Measurements from ENCODE around the gene SAV1.

Gene SAV1

DNA sequence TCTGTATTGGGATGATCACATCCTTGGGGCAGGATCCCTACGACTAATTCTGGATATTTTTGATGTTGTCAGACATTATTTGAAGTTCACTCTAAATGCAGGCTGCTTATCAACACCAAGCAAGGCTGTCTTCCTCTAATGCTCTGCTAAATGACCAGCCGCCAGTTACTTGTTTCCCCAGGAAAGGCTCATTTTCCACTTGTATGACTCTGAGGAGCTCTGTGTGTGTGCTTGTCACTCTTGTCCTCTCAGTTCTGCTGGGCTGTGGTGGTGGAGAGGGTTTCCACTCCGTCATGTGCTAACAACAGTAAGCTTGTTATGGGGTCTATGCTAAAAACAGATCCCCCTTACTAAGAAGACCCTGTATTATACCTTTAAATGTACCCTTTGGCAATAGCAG, 66.1 kb downstream of the SAV1 start:
- TF ChIP-seq POLR2AphosphoS5 (IDR thresholded peaks at IDR 0.05; ENCODE audit: low read depth, low read length) (no peak), TAF1 (IDR thresholded peaks at IDR 0.05; ENCODE audit: borderline replicate concordance, insufficient read depth, low read length) (no peak), FOXP2 (optimal IDR thresholded peaks at IDR 0.05; ENCODE audit: borderline replicate concordance, extremely low read depth, extremely low read length, insufficient read depth) (no peak), SIN3A (IDR thresholded peaks at IDR 0.05; ENCODE audit: borderline replicate concordance, insufficient read depth, low read length) (no peak)
- TF ChIP-seq, protein P1, sequence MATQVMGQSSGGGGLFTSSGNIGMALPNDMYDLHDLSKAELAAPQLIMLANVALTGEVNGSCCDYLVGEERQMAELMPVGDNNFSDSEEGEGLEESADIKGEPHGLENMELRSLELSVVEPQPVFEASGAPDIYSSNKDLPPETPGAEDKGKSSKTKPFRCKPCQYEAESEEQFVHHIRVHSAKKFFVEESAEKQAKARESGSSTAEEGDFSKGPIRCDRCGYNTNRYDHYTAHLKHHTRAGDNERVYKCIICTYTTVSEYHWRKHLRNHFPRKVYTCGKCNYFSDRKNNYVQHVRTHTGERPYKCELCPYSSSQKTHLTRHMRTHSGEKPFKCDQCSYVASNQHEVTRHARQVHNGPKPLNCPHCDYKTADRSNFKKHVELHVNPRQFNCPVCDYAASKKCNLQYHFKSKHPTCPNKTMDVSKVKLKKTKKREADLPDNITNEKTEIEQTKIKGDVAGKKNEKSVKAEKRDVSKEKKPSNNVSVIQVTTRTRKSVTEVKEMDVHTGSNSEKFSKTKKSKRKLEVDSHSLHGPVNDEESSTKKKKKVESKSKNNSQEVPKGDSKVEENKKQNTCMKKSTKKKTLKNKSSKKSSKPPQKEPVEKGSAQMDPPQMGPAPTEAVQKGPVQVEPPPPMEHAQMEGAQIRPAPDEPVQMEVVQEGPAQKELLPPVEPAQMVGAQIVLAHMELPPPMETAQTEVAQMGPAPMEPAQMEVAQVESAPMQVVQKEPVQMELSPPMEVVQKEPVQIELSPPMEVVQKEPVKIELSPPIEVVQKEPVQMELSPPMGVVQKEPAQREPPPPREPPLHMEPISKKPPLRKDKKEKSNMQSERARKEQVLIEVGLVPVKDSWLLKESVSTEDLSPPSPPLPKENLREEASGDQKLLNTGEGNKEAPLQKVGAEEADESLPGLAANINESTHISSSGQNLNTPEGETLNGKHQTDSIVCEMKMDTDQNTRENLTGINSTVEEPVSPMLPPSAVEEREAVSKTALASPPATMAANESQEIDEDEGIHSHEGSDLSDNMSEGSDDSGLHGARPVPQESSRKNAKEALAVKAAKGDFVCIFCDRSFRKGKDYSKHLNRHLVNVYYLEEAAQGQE (IDR thresholded peaks at IDR 0.05; ENCODE audit: insufficient read depth in 1 of 2, low read depth in 2 of 2, low read length in 2 of 2): no peak

DNA sequence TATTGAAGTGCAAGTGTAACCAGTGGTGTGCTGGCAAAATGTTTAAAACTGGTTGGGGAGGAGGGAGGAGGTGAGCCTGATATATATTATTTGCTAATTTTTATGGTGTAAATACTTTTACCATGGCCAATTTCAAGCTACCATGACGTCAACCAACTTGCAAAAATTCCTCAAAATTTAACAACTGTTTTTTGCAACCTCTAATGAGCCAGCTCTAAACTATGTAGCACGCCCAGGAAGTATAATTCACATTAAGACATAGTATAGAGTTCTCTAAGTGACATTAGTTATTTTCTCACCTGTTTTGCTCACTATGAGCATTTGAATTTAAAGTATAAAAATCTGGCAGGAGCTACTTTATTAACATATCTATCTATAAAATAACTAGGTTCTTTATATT, 66.7 kb downstream of the SAV1 start:
- TF ChIP-seq TAF1 (IDR thresholded peaks at IDR 0.05; ENCODE audit: borderline replicate concordance, insufficient read depth, low read length) (no peak), SIN3A (IDR thresholded peaks at IDR 0.05; ENCODE audit: borderline replicate concordance, insufficient read depth, low read length) (no peak), POLR2AphosphoS5 (IDR thresholded peaks at IDR 0.05; ENCODE audit: low read depth, low read length) (no peak), FOXP2 (optimal IDR thresholded peaks at IDR 0.05; ENCODE audit: borderline replicate concordance, extremely low read depth, extremely low read length, insufficient read depth) (no peak)
- TF ChIP-seq, protein P1 (IDR thresholded peaks at IDR 0.05; ENCODE audit: insufficient read depth in 1 of 2, low read depth in 2 of 2, low read length in 2 of 2): no peak

DNA sequence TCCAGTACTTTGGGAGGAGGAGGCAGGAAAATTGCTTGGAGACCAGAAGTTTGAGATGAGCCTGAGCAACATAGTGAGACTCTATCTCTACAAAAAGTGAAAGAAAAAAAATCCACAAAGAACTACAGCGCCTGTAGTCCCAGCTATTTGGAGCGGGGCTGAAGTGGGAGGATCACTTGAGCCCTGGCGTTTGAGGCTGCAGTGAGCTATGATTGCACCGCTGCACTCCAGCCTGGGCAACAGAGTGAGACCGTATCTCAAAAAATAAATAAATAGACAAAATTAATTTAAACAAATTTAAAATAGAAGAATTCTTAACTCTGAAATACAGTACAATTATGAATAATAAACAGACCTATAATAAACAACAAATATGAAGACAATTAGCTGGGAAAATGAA, 67.3 kb downstream of the SAV1 start:
- no peak for TF ChIP-seq TAF1 (IDR thresholded peaks at IDR 0.05; ENCODE audit: borderline replicate concordance, insufficient read depth, low read length)

DNA sequence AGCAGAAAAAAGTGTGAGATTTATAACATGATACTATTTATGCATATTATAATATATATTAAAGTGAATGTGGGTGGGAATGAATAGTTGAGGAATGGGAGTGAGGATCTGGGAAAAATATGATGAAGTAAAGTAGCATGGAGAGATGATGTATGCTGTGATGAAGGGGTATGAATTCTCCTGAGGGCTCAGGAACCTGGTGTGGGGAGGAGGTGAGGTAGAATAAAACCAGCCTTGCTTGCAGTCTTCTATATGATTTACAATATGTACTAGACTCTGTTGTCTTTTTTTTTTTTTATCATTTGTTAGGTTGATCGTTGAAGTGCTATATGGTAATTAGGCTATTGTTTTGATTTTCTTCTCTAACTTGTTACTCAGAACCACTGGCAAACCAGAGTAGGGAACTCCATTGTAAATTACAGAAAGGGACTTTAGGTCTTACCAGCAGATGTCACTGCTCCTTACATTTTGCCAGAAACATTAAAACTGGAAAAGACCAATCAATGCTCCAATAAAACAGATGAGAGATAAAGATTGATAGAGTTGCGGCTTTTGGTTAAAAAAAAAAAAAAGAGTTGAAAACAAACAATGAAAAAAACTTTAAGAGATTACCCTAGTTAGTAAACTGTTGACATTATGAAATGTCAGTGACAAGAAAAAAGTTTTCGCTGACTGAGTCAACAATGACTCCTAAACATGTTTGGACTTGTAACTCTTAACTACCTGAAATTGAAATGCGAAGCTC, 68.2 kb downstream of the SAV1 start:
- TF ChIP-seq SIN3A (IDR thresholded peaks at IDR 0.05; ENCODE audit: borderline replicate concordance, insufficient read depth, low read length): no peak
- no peak for TF ChIP-seq FOXP2 (optimal IDR thresholded peaks at IDR 0.05; ENCODE audit: borderline replicate concordance, extremely low read depth, extremely low read length, insufficient read depth)
- no peak for TF ChIP-seq POLR2AphosphoS5 (IDR thresholded peaks at IDR 0.05; ENCODE audit: low read depth, low read length)
- TF ChIP-seq TAF1 (IDR thresholded peaks at IDR 0.05; ENCODE audit: borderline replicate concordance, insufficient read depth, low read length): no peak
- TF ChIP-seq, protein P1 (IDR thresholded peaks at IDR 0.05; ENCODE audit: insufficient read depth in 1 of 2, low read depth in 2 of 2, low read length in 2 of 2): no peak

DNA sequence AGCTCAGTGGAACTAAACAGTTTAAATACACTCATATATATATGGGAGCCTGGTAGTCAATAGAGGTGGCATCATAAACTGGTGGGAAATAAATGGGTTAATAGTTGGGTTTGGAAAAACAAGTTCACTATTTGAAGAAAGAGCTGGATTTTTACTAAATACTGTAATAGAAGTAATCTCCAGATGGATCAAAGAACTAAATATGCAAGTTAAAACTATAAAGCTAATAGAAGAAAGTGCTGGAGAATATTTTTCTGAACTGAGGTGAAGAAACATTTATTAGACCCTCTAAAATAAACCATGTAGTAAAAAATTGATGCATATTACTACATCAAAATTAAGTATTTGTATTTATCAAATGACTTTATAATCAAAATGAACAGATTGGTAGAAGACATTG, 69.3 kb downstream of the SAV1 start:
- TF ChIP-seq, protein P1 (IDR thresholded peaks at IDR 0.05; ENCODE audit: insufficient read depth in 1 of 2, low read depth in 2 of 2, low read length in 2 of 2): no peak
- TF ChIP-seq FOXP2 (optimal IDR thresholded peaks at IDR 0.05; ENCODE audit: borderline replicate concordance, extremely low read depth, extremely low read length, insufficient read depth): no peak
- TF ChIP-seq SIN3A (IDR thresholded peaks at IDR 0.05; ENCODE audit: borderline replicate concordance, insufficient read depth, low read length): no peak
- no peak for TF ChIP-seq POLR2AphosphoS5 (IDR thresholded peaks at IDR 0.05; ENCODE audit: low read depth, low read length)
- TF ChIP-seq TAF1 (IDR thresholded peaks at IDR 0.05; ENCODE audit: borderline replicate concordance, insufficient read depth, low read length): no peak

All from PFSK-1 (cell line).